Lung microvascular endothelial cell (primary cell): ENCODE data around the gene AFF3. TPM values are rescaled to one million over a fixed set of nuclear protein-coding genes. Genes with fewer than 3 reads are reported as not detected.
A peak's percentile ranks its signal among the peaks of the same experiment; 100 is the strongest.
"Not testable (repeated sequence)": the region's sequence is repeated elsewhere in the genome, so short reads cannot be mapped to it uniquely, and the experiment has no call there.

Experiments used
- DNase-seq, 2 donors: peaks; one replicate each; pipeline versions ENCODE4 v3.0.0 to v3.0.0-alpha.2; 2010; ENCODE audit warnings: low read depth in 2 of 2
- total RNA-seq: library from RNA; depleted of rRNA; stranded (reverse); fragments of >200 nt; gene quantifications from 2 replicates; pipeline ENCODE4 v1.2.1, GENCODE V29; 2014

The AFF3 gene
- total RNA-seq, 1 donor from 2014 or later: under 0.01 TPM

GRCh38 chr2:99797475-99797874 lies 344.9 kb downstream of the AFF3 start:
- DNase-seq: no peak

GRCh38 chr2:99794414-99794813 lies 348.0 kb downstream of the AFF3 start:
- no peak for DNase-seq

GRCh38 chr2:99793022-99793421 lies 349.4 kb downstream of the AFF3 start:
- DNase-seq: no peak

GRCh38 chr2:99789849-99790248 lies 352.5 kb downstream of the AFF3 start:
- DNase-seq: no peak

GRCh38 chr2:99787769-99788382 lies 354.5 kb downstream of the AFF3 start:
- no peak for DNase-seq

- DNase-seq: no peak
These were observed 355.6 kb downstream of the AFF3 start for GRCh38 chr2:99786636-99787390.

- no peak for DNase-seq
These were observed 357.4 kb downstream of the AFF3 start for GRCh38 chr2:99784946-99785345.

GRCh38 chr2:99784282-99784681 lies 358.1 kb downstream of the AFF3 start:
- no peak for DNase-seq

GRCh38 chr2:99780276-99780675 lies 362.1 kb downstream of the AFF3 start:
- no peak for DNase-seq

- DNase-seq: no peak
These were observed 363.1 kb downstream of the AFF3 start for GRCh38 chr2:99779276-99779675.

GRCh38 chr2:99777656-99778290 lies 364.6 kb downstream of the AFF3 start:
- DNase-seq: no peak

- DNase-seq: no peak
These were observed 365.3 kb downstream of the AFF3 start for GRCh38 chr2:99776906-99777646.

- DNase-seq: no peak
These were observed 366.0 kb downstream of the AFF3 start for GRCh38 chr2:99776206-99776905.

GRCh38 chr2:99775585-99775984 lies 366.8 kb downstream of the AFF3 start:
- peak in 1 of 2 donors; percentile 29 for DNase-seq

GRCh38 chr2:99773642-99774041 lies 368.7 kb downstream of the AFF3 start:
- not testable (repeated sequence) for DNase-seq

- peak in 1 of 2 donors; percentile 48 for DNase-seq
These were observed 369.6 kb downstream of the AFF3 start for GRCh38 chr2:99772591-99773331.

GRCh38 chr2:99771681-99772333 lies 370.6 kb downstream of the AFF3 start:
- no peak for DNase-seq

- no peak for DNase-seq
These were observed 371.5 kb downstream of the AFF3 start for GRCh38 chr2:99770876-99771275.

GRCh38 chr2:99765731-99766318 lies 376.6 kb downstream of the AFF3 start:
- DNase-seq: no peak

- no peak for DNase-seq
These were observed 378.6 kb downstream of the AFF3 start for GRCh38 chr2:99763764-99764163.
